Dendritic cell treated with granulocyte-macrophage colony-stimulating factor and Interleukin-4, amounts not matched to agents 40 ng/mL and 50 ng/mL, for 4 days (primary cell): ENCODE results near the gene KLRC4.
"Not testable (repeated sequence)": the region's sequence is repeated elsewhere in the genome, so short reads cannot be mapped to it uniquely, and the experiment has no call there.

ENCODE experiments used
- H3K27ac Mint-ChIP-seq: one replicate; pipeline ENCODE4 v1.8.0; 2022; ENCODE audit warnings: mild to moderate bottlenecking, mixed read lengths
- H3K27me3 Mint-ChIP-seq: one replicate; pipeline ENCODE4 v1.8.0; 2022; ENCODE audit warnings: mild to moderate bottlenecking, mixed read lengths
- H3K36me3 Mint-ChIP-seq: one replicate; pipeline ENCODE4 v1.8.0; 2022; ENCODE audit warnings: low read depth, mixed read lengths
- H3K4me1 Mint-ChIP-seq: one replicate; pipeline ENCODE4 v1.8.0; 2022; ENCODE audit warnings: low read depth, mixed read lengths
- H3K4me3 Mint-ChIP-seq: one replicate; pipeline ENCODE4 v1.8.0; 2022; ENCODE audit warnings: mild to moderate bottlenecking, moderate library complexity, mixed read lengths
- H3K9me3 Mint-ChIP-seq: one replicate; pipeline ENCODE4 v1.8.0; 2022; ENCODE audit warnings: mixed read lengths
- intact Hi-C: fragments of 100-400 bp; cut with micrococcal nuclease; formaldehyde crosslinking; loops from one replicate; pipeline ENCODE4 v1.15.0; 2022

KLRC4 gene

DNA sequence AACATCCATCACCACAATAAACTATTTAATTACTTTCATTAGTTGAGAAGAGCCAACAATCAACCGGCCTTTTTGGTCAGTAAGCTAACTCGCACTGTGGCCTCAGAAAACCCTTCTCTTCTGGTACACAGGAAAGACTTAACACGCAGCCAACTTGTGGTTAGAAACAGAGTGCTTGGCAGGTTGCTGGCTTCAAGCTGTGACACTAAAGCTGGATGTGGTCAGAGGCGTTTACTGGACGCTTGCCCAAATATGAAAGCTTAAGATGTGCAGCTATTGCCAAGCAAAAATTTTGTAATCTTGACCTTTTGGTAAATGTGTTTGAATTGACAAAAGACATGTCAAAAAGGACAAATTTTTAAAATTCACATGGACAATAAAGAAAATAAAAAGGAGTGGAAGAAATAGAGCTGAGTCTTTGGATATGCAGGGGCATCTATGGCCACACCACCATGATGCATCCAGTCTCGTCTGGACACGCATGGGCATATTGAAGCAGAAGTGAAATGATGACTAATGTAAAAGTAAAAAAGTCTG lies 17.1 kb downstream of the KLRC4 start:
- Mint-ChIP-seq H3K4me3 (no peak overlapping the region), H3K27me3 (peaks cover 4% of the 10 kb centered on the region), H3K9me3 (no peaks in the 10 kb centered on the region), H3K36me3 (no peaks in the 10 kb centered on the region), H3K4me1 (peaks cover 24% of the 10 kb centered on the region), H3K27ac (peak overlapping the region; percentile 84)
- intact Hi-C loops = no loop called here

DNA sequence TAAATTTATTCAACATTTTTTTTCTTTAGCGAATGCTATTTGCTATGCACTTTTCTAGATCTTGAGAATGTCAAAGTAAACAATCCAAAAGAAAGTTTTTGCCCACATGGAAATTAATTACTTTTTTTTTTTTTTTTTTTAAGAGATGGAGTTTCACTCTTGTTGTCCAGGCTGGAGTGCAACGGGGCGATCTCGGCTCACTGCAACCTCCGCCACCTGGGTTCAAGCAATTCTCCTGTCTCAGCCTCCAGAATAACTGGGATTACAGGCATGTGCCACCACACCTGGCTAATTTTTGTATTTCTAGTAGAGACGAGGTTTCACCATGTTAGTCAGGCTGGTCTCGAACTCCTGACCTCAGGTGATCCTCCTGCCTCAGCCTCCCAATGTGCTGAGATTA lies 18.6 kb downstream of the KLRC4 start:
- intact Hi-C loops, H3K27me3 Mint-ChIP-seq, H3K9me3 Mint-ChIP-seq, H3K36me3 Mint-ChIP-seq, H3K4me3 Mint-ChIP-seq, H3K27ac Mint-ChIP-seq: not testable (repeated sequence)
- peaks cover 24% of the 10 kb centered on the region for H3K4me1 Mint-ChIP-seq

DNA sequence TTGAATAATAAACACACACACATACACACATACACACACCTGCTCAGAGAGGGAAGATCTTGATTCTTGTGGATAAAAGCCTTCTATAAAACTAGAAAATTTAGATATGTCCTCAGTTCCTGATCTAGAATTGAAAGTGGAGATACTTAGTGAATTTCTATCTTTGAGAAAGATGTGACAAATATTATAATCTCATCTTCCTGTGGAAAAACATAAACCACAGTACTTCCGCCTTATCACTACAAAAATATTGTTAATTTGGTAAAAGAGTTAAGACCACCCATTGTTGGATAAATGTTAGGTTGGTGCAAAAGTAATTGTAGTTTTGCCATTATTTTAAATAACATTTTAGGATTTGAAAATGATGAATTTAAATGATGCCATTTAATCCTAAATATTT lies 19.7 kb downstream of the KLRC4 start, which contains the start of gene KLRK1:
Gene KLRK1 (minus strand): TSS at position 138 of the 400 bp plus-strand sequence. CDS start 1,231 bp downstream, outside the sequence.
- peaks cover 13% of the 10 kb centered on the region for H3K4me1 Mint-ChIP-seq

DNA sequence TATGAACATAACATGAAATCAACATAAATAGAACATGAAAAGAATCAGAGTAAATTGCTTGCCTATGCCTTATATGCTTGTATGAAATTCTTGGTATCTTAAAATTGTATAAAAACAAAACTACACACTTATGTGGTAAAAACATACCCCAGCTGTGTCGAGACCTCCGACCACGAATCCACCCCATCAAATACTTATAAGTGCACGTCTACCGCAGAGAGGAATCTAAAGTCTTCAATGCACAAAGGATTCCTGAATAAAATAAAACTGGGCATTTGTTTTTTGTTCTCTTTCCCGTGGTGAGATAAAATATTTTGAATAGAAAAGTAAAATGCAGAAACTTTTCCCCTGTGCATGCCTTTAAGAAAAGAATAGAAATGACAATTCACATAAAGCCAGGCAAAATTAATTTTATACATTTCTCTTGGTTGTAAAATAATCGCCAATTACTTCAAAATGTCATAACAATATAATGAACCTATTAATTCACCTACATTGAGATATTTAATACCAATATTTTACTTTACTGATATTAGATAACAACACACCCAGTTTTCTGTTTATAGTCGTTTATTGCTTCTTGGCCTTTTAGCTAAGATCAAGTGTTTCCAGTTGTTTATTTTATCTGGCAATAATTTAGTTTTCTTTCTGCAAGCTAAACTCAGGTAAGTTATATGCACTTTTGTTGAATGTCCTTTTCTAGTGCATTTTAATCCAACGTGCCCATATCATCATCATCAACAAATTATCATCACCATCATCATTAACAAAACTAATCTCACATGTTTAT lies 20.7 kb downstream of the KLRC4 start:
- intact Hi-C loops = no loop called here
- no peaks in the 10 kb centered on the region for H3K36me3 Mint-ChIP-seq
- no peaks in the 10 kb centered on the region for H3K9me3 Mint-ChIP-seq
- H3K4me3 Mint-ChIP-seq = no peak overlapping the region
- H3K27ac Mint-ChIP-seq = no peak overlapping the region
- peaks cover 5% of the 10 kb centered on the region for H3K27me3 Mint-ChIP-seq
- H3K4me1 Mint-ChIP-seq = peaks cover 5% of the 10 kb centered on the region

More for the DNA sequence above, 19.7 kb downstream of the KLRC4 start, which contains the start of gene KLRK1:
- peaks cover 5% of the 10 kb centered on the region for H3K27me3 Mint-ChIP-seq
- no peak within 1 kb of the TSS for H3K27ac Mint-ChIP-seq
- intact Hi-C loops = no loop called here
- H3K9me3 Mint-ChIP-seq = no peaks in the 10 kb centered on the region
- no peak within 1 kb of the TSS for H3K4me3 Mint-ChIP-seq
- H3K36me3 Mint-ChIP-seq = no peaks in the 10 kb centered on the region

GRCh38 chr12:10387498-10387897 lies 22.1 kb downstream of the KLRC4 start:
- H3K27ac Mint-ChIP-seq, intact Hi-C loops, H3K36me3 Mint-ChIP-seq, H3K9me3 Mint-ChIP-seq, H3K4me1 Mint-ChIP-seq, H3K4me3 Mint-ChIP-seq, H3K27me3 Mint-ChIP-seq: not testable (repeated sequence)

GRCh38 chr12:10386857-10387256 lies 22.7 kb downstream of the KLRC4 start:
- intact Hi-C loops = no loop called here
- Mint-ChIP-seq H3K27ac (no peak overlapping the region), H3K4me3 (no peak overlapping the region), H3K9me3 (no peaks in the 10 kb centered on the region), H3K4me1 (no peaks in the 10 kb centered on the region), H3K36me3 (no peaks in the 10 kb centered on the region), H3K27me3 (peaks cover 5% of the 10 kb centered on the region)

DNA sequence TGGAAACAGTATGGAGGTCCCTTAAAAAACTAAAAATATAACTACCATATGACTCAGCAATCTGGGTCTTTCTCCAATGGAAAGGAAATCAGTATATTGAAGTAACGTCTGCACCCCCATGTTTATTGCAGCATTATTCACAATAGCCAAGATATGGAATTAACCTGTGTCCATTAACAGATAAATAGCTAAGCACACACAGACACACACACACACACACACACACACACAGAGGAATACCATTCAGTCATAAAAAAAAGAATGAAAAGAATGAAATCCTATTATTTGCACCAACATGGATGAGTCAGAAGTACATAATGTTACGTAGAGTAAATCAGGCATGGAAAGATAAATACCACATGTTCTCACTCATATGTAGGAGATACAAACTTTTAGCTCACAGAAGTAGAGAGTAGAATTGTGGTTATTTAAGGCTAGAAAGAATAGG lies 24.4 kb downstream of the KLRC4 start:
- H3K27me3 Mint-ChIP-seq = peaks cover 5% of the 10 kb centered on the region
- no peaks in the 10 kb centered on the region for H3K9me3 Mint-ChIP-seq
- H3K4me3 Mint-ChIP-seq = no peak overlapping the region
- H3K27ac Mint-ChIP-seq = no peak overlapping the region
- H3K4me1 Mint-ChIP-seq = no peaks in the 10 kb centered on the region
- H3K36me3 Mint-ChIP-seq = no peaks in the 10 kb centered on the region
- intact Hi-C loops = no loop called here

- H3K27ac Mint-ChIP-seq = no peak overlapping the region
- no peaks in the 10 kb centered on the region for H3K36me3 Mint-ChIP-seq
- no peak overlapping the region for H3K4me3 Mint-ChIP-seq
- peaks cover 5% of the 10 kb centered on the region for H3K27me3 Mint-ChIP-seq
- no peaks in the 10 kb centered on the region for H3K4me1 Mint-ChIP-seq
- intact Hi-C loops = no loop called here
- no peaks in the 10 kb centered on the region for H3K9me3 Mint-ChIP-seq
Measured at GRCh38 chr12:10384191-10384590, 25.4 kb downstream of the KLRC4 start.

DNA sequence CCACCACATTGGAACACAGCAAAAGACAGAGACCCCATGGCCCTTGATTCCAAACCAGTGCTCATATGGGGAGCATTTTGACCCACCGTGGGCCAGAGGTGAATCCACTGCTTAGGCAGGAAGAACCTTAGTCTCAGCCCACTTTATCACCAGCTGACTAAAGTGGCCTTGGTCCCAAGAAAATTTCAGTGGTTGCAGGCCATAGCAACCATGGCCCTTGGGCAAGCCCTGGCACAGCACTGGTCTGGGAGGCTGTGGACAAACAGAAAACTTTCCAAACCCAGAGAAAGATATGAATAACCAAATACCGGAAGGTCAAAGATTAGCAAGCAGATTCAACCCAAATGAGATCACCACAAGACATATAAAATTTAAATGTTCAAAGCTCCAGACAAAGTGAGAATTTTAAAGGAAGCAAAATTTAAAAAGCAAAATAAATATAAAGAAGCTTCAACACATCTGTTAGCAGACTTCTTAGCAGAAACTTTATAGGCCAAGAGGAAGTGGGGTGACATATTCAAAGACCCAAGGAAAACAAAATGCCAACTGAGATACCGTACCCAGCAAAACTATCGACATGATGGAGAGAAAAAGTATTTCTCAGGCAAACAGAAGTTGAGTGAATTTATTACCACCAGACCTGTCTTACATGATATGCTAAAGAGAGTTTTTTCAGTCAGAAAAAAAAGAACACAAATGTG lies 27.5 kb downstream of the KLRC4 start:
- H3K4me1 Mint-ChIP-seq = no peaks in the 10 kb centered on the region
- no peaks in the 10 kb centered on the region for H3K36me3 Mint-ChIP-seq
- no peak overlapping the region for H3K4me3 Mint-ChIP-seq
- H3K27ac Mint-ChIP-seq = no peak overlapping the region
- H3K27me3 Mint-ChIP-seq = no peaks in the 10 kb centered on the region
- H3K9me3 Mint-ChIP-seq = no peaks in the 10 kb centered on the region
- intact Hi-C loops = no loop called here

DNA sequence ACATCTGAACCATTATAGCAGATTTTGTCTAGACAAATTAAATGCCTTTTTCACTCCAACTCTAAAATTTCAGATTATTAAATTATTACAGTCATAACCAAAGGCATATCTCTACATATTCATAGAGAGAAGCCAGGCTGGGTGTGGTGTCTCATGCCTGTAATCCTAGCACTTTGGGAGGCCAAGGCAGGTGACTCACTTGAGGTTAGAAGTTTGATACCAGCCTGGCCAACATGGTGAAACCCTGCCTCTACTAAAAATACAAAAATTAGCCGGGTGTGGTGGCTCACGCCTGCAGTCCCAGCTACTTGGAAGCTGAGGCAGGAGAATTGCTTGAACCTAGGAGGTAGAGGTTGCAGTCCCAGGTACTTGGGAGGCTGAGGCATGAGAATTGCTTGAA lies 30.8 kb downstream of the KLRC4 start:
- H3K4me3 Mint-ChIP-seq, H3K27me3 Mint-ChIP-seq, intact Hi-C loops, H3K9me3 Mint-ChIP-seq, H3K36me3 Mint-ChIP-seq, H3K27ac Mint-ChIP-seq: not testable (repeated sequence)
- H3K4me1 Mint-ChIP-seq = peaks cover 16% of the 10 kb centered on the region

- Mint-ChIP-seq H3K4me1 (peaks cover 36% of the 10 kb centered on the region), H3K27ac (peak overlapping the region; percentile 53), H3K9me3 (no peaks in the 10 kb centered on the region), H3K27me3 (no peaks in the 10 kb centered on the region), H3K36me3 (no peaks in the 10 kb centered on the region), H3K4me3 (no peak overlapping the region)
- intact Hi-C loops = no loop called here
Measured at GRCh38 chr12:10374624-10375018, 34.9 kb downstream of the KLRC4 start.

- Mint-ChIP-seq H3K4me3 (no peak overlapping the region), H3K27ac (peak overlapping the region; percentile 50), H3K4me1 (peaks cover 36% of the 10 kb centered on the region), H3K9me3 (peaks cover 5% of the 10 kb centered on the region), H3K27me3 (no peaks in the 10 kb centered on the region), H3K36me3 (no peaks in the 10 kb centered on the region)
- intact Hi-C loops = no loop called here
Measured at GRCh38 chr12:10372559-10372958, 37.0 kb downstream of the KLRC4 start.

DNA sequence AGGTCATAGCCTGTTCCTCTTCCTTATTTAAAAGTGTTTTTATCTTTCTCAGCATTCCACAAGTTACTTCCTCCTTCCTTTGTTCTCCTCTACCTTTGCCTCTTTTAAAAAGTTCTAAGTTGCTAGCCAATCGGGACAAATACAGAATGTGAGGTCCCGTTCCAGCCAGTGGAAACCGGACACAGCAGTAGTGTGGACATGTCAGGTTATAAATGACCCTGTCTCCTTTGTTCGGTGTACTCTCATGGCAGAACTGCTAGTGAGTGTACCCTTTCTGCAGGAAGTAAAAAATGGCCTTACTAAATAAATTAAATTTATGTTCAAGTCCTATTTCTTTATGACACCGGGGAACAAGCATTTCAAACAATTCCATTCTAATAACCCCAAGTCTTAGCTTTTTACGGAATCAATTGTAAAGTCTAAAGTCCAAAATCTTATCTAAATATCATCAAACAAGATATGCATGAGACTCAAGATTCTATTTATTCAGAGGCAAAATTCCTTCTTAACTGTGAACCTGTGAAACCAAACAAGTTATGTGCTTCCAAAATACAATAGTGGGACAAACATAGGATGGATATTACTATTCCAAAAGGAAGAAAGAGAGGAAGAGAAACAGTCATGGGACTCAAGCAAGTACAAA lies 37.5 kb downstream of the KLRC4 start:
- peaks cover 36% of the 10 kb centered on the region for H3K4me1 Mint-ChIP-seq
- H3K27me3 Mint-ChIP-seq, H3K36me3 Mint-ChIP-seq, H3K9me3 Mint-ChIP-seq, H3K4me3 Mint-ChIP-seq, intact Hi-C loops: not testable (repeated sequence)
- peak overlapping the region; percentile 40 for H3K27ac Mint-ChIP-seq
